Effector memory CD4-positive, alpha-beta T cell (primary cell): ENCODE measurements around the gene ADSS1.

Experiments used
- DNase-seq, 3 donors: peaks; one replicate each; pipeline ENCODE4 v3.0.0-alpha.2; 2020
- H3K27ac ChIP-seq: 2 replicates; pipeline ENCODE4 v1.7.0; 2013; ENCODE audit warnings: mild to moderate bottlenecking, low read length, moderate library complexity; ENCODE audit not compliant: insufficient read depth, poor library complexity, severe bottlenecking
- H3K27me3 ChIP-seq: replicated peaks from 2 replicates; pipeline ENCODE4 v1.7.0; 2013; ENCODE audit warnings: mild to moderate bottlenecking, low read length; ENCODE audit not compliant: insufficient read depth, control insufficient read depth, poor library complexity, severe bottlenecking
- H3K36me3 ChIP-seq: 2 replicates; pipeline ENCODE4 v1.7.0; 2013; ENCODE audit warnings: mild to moderate bottlenecking, low read length, moderate library complexity; ENCODE audit not compliant: control insufficient read depth, insufficient read depth
- H3K4me1 ChIP-seq: 2 replicates; pipeline ENCODE4 v1.7.0; 2013; ENCODE audit warnings: low read length, mild to moderate bottlenecking; ENCODE audit not compliant: control insufficient read depth, insufficient read depth, poor library complexity, severe bottlenecking
- H3K4me3 ChIP-seq: 2 replicates; pipeline ENCODE4 v1.7.0; 2013; ENCODE audit warnings: low read length, low read depth, mild to moderate bottlenecking; ENCODE audit not compliant: insufficient read depth, poor library complexity, severe bottlenecking
- H3K9me3 ChIP-seq: 2 replicates; pipeline ENCODE4 v1.7.0; 2013; ENCODE audit warnings: mild to moderate bottlenecking, low read length, moderate library complexity; ENCODE audit not compliant: control insufficient read depth

The ADSS1 gene

GRCh38 chr14:104734051-104734587 lies 10.1 kb downstream of the ADSS1 start:
- no peaks in the 10 kb centered on the region for H3K27me3 ChIP-seq
- no peak for DNase-seq

GRCh38 chr14:104734601-104734990 lies 10.6 kb downstream of the ADSS1 start:
- H3K27me3 ChIP-seq, result no peaks in the 10 kb centered on the region
- H3K4me1 ChIP-seq, result no peaks in the 10 kb centered on the region
- no peaks in the 10 kb centered on the region for H3K9me3 ChIP-seq
- H3K27ac ChIP-seq, result no peak overlapping the region
- H3K4me3 ChIP-seq, result no peak overlapping the region
- H3K36me3 ChIP-seq, result no peaks in the 10 kb centered on the region
- DNase-seq, result no peak

More at GRCh38 chr14:104734051-104734587, 10.1 kb downstream of the ADSS1 start:
- H3K4me1 ChIP-seq, result no peaks in the 10 kb centered on the region
- H3K4me3 ChIP-seq, result no peak overlapping the region
- no peaks in the 10 kb centered on the region for H3K36me3 ChIP-seq
- H3K27ac ChIP-seq, result no peak overlapping the region
- H3K9me3 ChIP-seq, result no peaks in the 10 kb centered on the region

- DNase-seq, result no peak
- Histone ChIP-seq H3K36me3 (no peaks in the 10 kb centered on the region), H3K27ac (no peak overlapping the region), H3K4me3 (no peak overlapping the region), H3K9me3 (no peaks in the 10 kb centered on the region), H3K27me3 (no peaks in the 10 kb centered on the region), H3K4me1 (no peaks in the 10 kb centered on the region)
These were observed 11.2 kb downstream of the ADSS1 start for GRCh38 chr14:104734991-104735779.

- DNase-seq, result no peak
- Histone ChIP-seq H3K27me3 (no peaks in the 10 kb centered on the region), H3K4me1 (no peaks in the 10 kb centered on the region), H3K9me3 (no peaks in the 10 kb centered on the region), H3K27ac (no peak overlapping the region), H3K36me3 (no peaks in the 10 kb centered on the region), H3K4me3 (no peak overlapping the region)
These were observed 12.0 kb downstream of the ADSS1 start for GRCh38 chr14:104735830-104736642.

- DNase-seq, result no peak
- Histone ChIP-seq H3K27ac (no peak overlapping the region), H3K27me3 (no peaks in the 10 kb centered on the region), H3K36me3 (no peaks in the 10 kb centered on the region), H3K9me3 (no peaks in the 10 kb centered on the region), H3K4me3 (no peak overlapping the region), H3K4me1 (no peaks in the 10 kb centered on the region)
These were observed 14.5 kb downstream of the ADSS1 start for GRCh38 chr14:104738375-104739019.

GRCh38 chr14:104739026-104739425 lies 15.0 kb downstream of the ADSS1 start:
- no peaks in the 10 kb centered on the region for H3K4me1 ChIP-seq
- H3K36me3 ChIP-seq, result no peaks in the 10 kb centered on the region

GRCh38 chr14:104739546-104740516 lies 15.8 kb downstream of the ADSS1 start:
- H3K27me3 ChIP-seq, result no peaks in the 10 kb centered on the region
- no peak overlapping the region for H3K4me3 ChIP-seq
- DNase-seq, result no peak
- no peaks in the 10 kb centered on the region for H3K4me1 ChIP-seq
- H3K36me3 ChIP-seq, result no peaks in the 10 kb centered on the region
- H3K27ac ChIP-seq, result no peak overlapping the region
- H3K9me3 ChIP-seq, result no peaks in the 10 kb centered on the region

More at GRCh38 chr14:104739026-104739425, 15.0 kb downstream of the ADSS1 start:
- no peak for DNase-seq
- Histone ChIP-seq H3K27me3 (no peaks in the 10 kb centered on the region), H3K27ac (no peak overlapping the region), H3K9me3 (no peaks in the 10 kb centered on the region), H3K4me3 (no peak overlapping the region)

- Histone ChIP-seq H3K4me3 (no peak overlapping the region), H3K4me1 (peaks cover 3% of the 10 kb centered on the region), H3K9me3 (no peaks in the 10 kb centered on the region), H3K27me3 (no peaks in the 10 kb centered on the region), H3K27ac (no peak overlapping the region), H3K36me3 (no peaks in the 10 kb centered on the region)
- DNase-seq, result no peak
These were observed 17.2 kb downstream of the ADSS1 start for GRCh38 chr14:104741108-104741802.
